Medulla oblongata (tissue), 1 donor: Measurements from ENCODE around the gene HOXA13.
A peak's percentile ranks its signal among the peaks of the same experiment; 100 is the strongest.

Experiments used
- DNase-seq: peaks from one replicate; pipeline ENCODE4 v3.0.0-alpha.2; 2015; ENCODE audit errors: extremely low spot score

Gene HOXA13

DNA sequence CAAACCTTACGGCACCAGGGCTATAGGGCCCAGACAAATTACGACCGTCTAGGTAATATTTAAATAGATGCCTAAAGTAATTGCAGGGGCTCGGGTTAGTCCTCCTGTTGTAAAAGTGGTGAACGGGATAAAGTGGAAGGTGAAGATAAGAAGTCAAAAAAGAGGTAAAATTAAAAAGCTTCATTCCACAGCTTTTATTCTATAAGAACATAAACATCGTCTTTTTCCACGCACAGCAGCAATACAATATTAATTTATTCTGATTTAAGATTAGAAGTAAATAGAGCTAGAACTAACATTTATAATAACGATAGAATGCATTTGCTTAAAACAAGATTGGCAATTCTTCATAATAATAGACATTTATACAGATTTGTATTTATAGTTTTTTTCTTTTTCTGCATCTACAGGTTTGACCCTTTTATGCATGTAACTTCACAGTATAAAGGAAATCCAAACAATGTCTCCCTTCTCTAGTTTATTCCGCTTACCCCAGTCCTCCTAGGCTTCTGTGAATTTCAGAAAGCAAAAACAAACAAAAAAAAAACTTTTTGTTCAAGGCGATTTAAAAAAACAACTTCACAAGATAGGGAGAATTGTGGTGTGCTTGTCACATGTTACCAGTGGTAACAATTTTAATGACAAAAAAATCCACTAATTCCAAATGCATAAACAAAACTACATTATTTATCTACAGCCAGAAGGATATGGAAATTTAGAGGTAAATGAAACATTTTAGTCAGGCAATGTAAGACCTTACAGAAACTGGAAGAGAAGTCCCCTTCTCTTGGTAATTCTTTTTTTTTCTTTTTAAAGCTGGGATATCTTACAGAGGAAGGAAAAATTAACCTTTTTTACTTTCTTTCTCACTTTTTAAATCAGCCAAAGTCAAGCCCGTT is 29.2 kb downstream of the HOXA13 start:
- DNase-seq = no peak

DNA sequence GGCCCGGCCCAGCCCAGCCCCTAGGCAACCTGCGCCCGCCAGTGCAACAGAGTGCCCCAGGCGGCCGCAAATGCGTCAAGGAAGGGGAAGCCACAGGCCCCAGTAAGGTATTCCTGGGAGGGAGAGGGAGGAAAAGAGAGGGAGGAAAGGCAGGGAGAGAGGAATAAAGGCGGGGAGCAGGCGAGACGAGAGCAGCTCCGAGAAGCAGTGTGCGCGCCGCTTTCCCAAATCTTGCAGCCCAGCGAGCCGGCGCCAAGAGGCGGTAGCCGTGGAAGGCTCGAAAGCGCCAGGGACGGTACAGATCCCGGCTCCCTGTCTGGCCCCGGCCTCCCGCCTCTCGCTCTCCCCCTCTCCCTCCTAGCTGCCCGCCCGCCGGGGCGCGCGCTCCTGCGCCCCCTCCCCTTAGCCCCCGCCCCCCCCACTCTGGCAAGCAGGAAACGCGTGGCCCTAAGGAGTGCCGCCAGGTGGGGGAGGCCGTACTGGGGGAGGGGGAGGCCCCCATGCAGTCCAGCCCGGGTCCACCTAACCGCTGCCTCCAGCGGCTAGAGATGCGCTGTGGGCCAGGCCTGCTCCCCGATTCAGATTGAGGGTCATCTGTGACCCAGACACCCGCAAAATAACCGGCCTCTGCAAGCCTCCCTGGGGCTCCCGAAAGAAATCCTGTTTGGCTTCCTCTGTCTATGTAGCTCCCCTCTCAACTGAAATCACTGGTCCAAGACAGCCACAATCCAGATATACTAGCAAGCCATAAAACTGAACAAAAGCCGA is 30.0 kb downstream of the HOXA13 start:
- no peak for DNase-seq

DNA sequence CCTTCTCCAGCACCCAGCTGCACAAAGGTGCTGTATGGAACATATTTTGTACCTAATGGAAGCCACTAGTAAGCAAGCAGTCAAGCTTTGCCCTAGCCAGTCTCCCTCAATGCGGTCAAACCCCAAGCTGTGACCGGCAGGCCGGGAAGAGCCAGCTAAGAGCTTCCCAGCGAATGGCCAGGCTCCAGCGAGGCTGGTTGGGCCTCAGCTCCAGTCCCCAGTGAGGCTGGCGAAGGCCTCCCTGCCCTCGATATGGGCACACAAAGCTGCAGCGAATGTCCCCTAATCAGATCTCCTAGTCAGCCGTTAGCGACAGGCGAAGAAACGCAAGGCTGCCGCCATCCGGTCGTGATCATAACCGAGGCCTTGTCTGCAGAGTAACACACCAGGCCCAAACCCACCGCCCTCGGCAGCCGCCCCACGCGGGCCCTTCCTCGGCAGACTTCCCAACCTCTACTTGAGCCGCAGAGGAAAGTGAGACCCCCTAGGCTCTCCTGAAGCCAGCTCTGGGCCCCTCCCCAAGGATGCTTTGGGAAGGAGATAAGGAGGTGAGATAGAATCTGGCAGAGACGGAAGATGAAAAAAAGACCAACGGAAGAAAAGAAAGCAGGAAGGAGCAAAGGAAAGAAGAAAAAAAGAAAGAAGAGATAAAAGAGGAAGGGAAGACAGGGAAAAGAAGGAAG is 31.5 kb downstream of the HOXA13 start:
- no peak for DNase-seq

DNA sequence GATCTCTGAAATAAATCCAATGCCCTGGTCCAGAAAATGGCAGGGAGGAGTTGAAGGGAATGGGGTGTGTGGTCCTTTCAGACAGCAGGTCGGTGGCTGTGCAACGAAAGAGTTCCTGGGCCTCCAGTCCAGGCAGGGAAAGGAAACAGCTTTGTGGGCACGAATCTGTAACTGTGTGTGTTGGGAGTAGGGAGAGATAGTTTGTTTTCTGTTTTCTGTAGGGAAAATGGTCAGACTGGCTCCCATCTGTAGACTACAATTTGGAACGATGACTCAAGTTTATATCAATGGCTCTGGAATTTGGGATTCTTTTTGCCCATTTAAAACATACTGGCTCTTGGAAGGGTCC is 32.0 kb downstream of the HOXA13 start:
- no peak for DNase-seq

DNA sequence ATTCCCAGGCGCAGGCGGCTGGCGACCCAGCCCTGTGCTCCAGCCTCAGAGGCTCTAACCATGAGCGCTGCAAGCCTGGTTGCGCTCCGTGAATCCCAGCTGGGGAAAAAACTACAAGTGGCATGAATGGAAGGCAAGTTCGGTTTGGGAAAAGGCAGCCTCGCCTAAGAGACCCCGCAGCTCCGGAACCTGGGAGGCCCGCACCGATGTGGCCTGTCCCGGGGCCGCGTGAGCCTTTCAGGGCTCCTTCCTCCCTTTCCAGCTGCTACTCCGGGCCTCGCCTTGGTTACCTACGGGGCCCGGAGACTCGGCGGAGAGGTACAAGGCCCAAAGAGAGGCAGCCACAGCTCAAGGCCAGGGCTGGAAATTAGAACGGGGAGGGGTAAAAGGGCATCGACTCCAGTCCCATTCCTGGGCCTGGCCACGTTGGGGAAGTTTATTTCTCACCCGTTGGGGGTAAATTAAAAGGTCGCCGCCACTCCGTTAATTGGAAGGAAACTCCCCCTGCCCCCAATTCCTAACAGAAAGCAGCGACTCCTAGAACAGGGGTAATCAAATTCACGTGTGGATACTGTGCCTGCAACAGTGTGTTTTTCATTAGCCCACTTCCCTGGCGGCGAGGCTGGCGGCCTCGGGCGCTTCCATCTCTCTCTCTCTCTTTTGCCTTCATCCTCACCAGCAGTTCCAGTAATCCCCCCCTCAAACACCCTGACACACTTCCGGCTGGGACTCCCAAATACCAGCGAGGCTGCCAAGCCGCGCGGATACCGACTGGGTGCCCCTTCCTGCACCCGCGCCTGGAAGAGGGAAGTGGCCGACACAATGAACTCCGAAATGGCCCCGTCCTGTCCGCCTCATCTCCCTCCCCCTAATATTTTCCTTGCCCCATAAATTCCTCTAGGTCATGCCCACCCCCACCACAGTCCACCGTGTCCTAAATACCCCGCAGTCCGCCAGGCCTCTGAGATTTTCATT is 33.1 kb downstream of the HOXA13 start:
- no peak for DNase-seq

DNA sequence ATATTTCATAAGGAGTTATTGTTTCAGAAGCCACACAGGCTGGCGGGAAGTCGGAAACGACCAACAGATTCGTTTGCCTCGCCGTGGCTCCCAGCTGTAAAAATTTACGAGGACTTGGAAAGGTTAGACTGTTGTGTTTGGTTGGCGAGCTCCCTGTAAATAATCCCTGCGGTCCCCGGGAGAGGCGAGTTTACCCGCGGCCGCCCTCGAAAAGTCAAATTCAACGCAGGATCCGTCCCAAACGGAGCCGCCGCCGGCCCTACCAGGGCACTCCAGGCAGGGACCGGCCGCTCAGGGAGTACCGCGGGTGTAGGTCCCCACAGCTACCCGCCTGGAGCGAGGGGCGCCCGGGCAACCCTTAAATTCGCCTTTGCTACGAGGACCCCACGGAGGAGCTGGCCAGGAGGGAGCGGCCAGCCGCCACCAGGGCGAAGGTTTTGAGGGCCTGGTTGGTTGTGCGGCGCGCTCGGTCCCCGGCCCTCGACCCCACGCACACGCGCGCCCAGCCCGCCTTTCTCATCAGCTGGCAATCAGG is 33.8 kb downstream of the HOXA13 start:
- DNase-seq = no peak

DNA sequence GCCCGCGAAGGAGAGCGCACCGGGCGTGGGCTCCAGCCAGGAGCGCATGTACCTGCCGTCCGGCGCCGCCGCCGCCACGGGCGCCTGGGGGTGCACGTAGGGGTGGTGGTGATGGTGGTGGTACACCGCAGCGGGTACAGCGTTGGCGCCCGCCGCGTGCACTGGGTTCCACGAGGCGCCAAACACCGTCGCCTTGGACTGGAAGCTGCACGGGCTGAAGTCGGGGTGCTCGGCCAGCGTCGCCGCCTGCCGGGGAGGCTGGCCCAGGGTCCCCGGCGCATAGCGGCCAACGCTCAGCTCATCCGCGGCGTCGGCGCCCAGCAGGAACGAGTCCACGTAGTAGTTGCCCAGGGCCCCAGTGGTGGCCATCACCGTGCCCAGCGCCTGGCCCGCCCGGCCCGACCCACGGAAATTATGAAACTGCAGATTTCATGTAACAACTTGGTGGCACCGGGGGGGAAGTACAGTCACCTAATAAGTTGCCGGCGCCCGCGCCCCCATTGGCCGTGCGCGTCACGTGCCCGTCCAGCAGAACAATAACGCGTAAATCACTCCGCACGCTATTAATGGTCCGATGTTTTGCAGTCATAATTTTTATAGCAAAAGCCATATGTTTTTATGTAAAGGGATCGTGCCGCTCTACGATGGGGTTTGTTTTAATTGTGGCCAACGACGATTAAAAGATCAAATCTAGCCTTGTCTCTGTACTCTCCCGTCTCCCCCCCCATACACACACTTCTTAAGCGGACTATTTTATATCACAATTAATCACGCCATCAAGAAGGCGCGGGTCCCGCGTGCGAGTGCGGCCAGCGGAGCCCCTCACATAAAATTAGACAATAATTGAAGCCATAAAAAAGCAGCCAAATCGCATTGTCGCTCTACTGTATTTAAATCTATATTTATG is 34.5 kb downstream of the HOXA13 start, which contains the start of gene HOXA9:
TSS of gene HOXA9 (minus strand) at position 449 of the 907 bp plus-strand sequence. CDS start at position 369, 80 bp downstream.
- DNase-seq = no peak

DNA sequence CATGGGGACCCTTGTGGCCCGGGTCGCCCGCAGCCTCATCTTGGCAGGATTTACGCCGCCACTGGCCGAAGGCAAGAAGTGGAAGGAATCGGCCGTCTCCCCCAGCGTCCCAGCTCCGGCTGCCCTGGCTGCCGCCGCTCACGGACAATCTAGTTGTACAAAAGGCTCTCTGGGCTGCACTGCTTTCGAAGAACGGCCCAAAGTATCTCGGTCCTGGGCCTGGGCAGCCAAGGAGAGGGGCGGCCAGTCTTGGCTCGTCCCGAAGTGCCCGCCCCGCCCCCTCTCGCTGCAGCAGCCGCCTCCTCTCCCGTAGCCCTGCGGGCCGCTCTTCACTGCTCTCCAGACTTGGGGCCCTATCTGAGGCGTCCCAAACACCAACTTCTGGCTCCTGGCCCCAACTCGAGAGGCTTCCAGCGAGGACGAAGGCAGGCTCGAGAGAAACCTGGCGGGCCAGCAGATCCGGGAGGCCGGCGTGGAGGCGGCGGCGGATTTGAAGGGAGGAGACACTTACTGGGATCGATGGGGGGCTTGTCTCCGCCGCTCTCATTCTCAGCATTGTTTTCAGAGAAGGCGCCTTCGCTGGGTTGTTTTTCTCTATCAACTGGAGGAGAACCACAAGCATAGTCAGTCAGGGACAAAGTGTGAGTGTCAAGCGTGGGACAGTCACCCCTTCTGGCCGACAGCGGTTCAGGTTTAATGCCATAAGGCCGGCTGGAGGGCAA is 35.4 kb downstream of the HOXA13 start:
- DNase-seq = no peak

DNA sequence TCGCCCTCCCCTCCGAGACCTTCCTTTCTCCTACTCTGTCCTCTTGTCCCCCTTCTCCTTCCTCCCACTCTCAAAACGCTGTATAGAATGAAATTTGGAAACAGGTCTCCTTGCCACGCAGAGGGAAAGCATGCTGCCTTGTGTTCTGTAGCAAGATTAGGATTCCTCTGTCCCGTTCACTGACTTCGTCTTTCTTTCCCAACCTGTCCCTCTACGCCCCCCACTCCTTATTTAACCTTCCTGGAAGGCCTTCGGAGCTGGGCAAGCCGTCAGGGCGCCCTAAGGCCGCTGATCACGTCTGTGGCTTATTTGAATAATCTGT is 35.9 kb downstream of the HOXA13 start:
- no peak for DNase-seq

DNA sequence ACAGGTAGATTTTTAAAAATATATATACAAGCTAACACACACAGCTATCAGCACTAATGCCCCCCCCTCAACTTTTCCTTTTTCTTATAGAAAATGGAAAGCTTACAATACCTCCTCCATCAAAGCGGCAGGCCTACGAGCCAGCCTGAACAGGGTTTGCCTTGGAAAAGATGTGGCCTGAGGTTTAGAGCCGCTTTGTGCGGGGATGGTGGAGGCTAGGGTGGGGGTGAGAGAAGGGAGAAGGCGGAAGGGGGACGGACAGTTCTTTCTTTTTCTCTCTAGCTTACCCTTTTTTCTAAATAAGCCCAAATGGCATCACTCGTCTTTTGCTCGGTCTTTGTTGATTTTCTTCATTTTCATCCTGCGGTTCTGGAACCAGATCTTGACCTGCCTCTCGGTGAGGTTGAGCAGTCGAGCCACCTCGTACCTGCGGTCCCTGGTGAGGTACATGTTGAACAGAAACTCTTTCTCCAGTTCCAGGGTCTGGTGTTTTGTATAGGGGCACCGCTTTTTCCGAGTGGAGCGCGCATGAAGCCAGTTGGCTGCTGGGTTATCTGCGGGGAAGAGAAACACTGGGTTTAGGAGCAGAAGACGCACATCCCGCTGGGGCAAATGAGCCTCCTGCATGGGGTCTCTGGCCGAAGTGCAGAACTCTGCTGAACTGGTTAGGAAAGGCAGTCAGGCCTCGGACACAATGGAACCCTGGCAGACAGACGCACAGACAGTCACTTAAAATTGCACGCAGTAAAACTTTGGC is 36.4 kb downstream of the HOXA13 start:
- no peak for DNase-seq

DNA sequence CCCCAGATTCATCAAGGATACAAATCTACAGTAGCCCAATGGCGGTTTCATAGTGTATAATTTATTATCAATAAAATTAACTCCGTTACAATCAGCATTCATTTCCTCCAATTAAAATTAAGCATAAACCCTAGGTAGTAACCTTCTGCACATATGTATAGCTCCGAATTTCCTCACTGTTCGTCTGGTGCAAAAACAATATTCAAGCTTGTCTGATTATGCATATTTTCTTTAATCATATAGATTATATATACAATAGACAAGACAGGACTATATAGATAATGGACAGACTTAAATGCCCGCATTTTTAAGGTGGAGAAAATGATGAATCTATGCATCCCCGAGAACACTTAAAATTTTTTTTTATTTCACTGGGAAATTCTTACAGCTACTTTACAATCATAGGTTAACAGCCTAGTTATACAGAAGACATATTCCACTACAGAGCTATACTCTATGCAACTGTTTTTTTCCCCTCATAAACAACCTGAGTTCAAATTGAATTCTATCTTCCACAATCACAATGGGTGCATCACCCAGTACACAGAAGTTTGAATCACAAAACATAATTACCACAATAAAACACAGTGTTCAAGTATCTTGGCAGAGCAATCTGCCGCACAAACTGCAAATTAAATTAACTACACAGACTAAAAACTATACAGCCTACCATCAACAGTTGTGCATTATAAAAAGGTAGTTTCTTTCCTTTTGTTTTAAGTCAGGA is 37.2 kb downstream of the HOXA13 start:
- no peak for DNase-seq

DNA sequence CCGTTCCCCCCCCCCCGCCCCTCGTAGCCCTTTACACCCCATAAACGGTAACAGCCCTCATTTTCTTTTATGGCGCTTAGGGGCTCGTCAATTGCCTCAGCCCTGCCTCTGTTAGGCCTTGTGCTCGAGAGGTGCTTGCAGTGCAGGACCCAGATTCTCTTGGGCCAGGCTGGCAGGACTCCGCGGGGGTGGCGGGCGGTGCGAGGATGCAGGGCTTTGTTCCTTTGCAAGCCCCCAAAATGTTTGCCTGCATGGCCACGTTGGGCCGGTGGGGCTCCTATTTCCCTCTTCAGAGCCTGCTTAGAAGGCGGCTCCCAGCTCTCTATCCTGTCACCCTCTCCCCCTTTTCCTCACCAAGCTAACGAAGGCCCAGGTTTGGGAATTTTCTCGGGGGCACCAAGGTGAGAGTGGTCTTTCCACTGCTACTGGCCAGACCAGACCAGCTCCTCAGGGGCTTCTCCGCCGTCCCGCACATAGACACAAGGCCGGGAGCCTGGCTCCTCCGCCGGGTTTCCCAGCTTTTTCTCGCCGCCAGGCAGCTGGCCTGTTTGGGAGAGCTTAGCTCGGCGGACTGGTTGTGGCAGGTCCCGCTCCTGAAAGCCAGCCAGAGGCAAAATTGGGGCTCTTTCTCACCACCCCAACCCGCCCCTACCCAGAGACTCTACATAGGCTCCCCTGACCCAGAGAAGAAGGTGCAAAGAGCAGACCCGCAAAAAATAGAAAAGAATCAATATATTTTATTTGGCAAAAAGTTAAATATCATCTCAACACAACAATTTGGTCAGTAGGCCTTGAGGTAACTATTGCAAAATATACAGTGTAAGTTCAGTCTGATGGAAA is 38.0 kb downstream of the HOXA13 start:
- no peak for DNase-seq

DNA sequence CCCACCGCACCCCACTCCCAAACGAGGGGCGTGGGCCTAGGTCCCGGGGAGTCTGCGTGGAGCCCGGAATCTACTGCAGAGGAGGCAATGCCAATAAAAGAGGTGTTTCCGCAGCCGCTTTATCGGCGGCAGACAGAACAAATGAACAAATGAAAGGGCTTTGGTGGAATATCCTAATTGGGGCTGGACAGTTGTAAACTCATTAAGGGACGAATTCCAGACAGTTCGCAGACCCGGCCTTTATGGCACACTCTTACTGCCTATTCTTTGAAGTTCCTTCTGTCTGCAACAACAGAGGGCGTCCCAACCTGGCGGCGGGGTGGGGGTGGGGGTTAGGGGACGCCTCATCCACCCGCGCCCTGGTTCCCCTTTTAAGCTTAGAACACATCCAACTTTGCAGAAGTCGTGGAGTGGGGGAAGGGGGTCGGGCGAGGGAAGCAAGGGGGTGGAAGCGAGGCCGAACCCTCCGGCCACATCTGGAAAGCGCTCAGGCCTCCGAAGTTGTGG is 38.6 kb downstream of the HOXA13 start:
- DNase-seq = peak; percentile 53

DNA sequence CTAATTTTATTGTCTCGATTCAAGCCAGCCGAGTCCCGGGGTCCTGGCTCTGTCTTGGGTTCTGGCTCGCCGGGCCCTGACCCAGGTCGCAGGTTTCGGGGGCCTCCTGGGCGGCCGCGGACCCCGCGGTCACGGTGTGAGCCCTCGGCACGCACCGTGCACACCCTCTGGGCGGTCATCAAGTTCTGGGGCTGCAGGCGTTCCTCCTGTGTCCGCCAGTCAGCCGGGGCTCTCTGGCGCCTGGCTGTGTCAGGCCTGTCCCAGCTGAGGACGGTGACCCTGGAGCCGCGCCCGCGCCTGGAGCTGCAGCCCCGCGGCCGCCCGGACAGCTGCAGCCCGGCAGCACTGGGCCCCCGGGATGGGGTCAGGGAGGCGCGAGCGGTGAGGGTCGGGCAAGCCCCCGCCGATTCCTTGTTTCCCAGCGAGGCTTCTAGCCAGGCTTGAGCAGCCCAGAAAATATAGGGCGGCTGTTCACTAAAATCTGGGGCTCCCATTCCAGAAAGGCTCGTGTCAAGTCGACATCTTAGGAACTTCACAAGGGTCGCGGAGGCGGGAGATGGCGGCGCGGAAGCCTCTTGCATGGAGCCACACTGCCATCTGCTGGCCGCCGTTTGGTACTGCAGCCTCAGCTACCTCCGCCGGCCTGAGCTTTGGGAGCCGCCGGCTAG is 39.2 kb downstream of the HOXA13 start:
- DNase-seq = peak; percentile 88

DNA sequence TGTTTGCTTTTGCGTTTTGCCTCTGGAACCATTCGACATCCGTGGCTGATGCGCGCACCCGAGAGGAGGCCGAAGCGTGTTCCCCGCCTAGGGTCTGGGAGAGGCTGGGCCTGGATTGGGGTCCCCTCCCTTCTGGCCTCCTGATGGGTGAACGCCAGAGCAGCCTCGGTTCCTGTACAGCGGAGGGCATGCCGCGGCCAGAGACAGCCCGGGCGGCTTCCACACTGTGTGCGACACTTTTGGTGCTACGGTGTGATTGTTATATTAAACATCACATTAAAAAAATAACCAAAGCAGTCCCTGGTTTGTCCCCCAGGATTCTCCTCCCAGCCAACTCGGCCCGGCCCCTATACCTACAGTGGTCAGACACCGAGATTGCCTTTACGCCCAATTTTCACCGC is 39.7 kb downstream of the HOXA13 start:
- DNase-seq = no peak
